Upper lobe of left lung (tissue), 6 donors: ENCODE results near the gene THAP6. TPM values are rescaled to one million over a fixed set of nuclear protein-coding genes. Genes with fewer than 3 reads are reported as not detected.

ENCODE experiments used
- ATAC-seq, 2 donors: fragments of 200-7000 bp; cut with Tn5 transposase; one replicate each; pipeline ENCODE4 v1.9.1; 2022; ENCODE audit warnings: mild to moderate bottlenecking in 2 of 2, moderate library complexity in 2 of 2; ENCODE audit not compliant: low FRiP score in 2 of 2
- DNase-seq, 2 donors: peaks; one replicate each; pipeline ENCODE4 v3.0.0-alpha.2; 2019 to 2020
- H3K27ac ChIP-seq, 4 donors: fragments of 200-600 bp; sonication (generic); one replicate each; pipeline ENCODE4 v1.5.1; 2016 to 2019
- H3K27me3 ChIP-seq, 4 donors: fragments of 200-600 bp; sonication (generic); one replicate each; pipeline ENCODE4 v1.5.1; 2017 to 2019
- H3K36me3 ChIP-seq, 4 donors: fragments of 200-600 bp; sonication (generic); one replicate each; pipeline ENCODE4 v1.5.1; 2016 to 2019
- H3K4me1 ChIP-seq, 4 donors: fragments of 200-600 bp; sonication (generic); one replicate each; pipeline ENCODE4 v1.5.1; 2018 to 2019
- H3K4me3 ChIP-seq, 4 donors: fragments of 200-600 bp; sonication (generic); one replicate each; pipeline ENCODE4 v1.5.1; 2017 to 2019; ENCODE audit warnings: mild to moderate bottlenecking in 2 of 4, moderate library complexity in 1 of 4
- H3K9me3 ChIP-seq, 4 donors: fragments of 200-600 bp; sonication (generic); one replicate each; pipeline ENCODE4 v1.5.1; 2018 to 2019
- CTCF ChIP-seq, 6 experiments: fragments of 450-650 bp in 4 of 6; fragments of 200-600 bp in 2 of 6; sonication (generic) in 2 of 6; IDR thresholded peaks; one replicate each; pipeline ENCODE4 v1.5.1; 2016 to 2019; ENCODE audit warnings: antibody characterized with exemption in 6 of 6
- EP300 ChIP-seq, 4 donors: sonication (generic); formaldehyde crosslinking; IDR thresholded peaks; one replicate each; pipeline ENCODE4 v1.5.1; 2017; ENCODE audit warnings: antibody characterized with exemption in 4 of 4, control low read depth in 2 of 4
- POLR2A ChIP-seq, 4 donors: fragments of 450-650 bp; IDR thresholded peaks; one replicate each; pipeline ENCODE4 v1.5.1; 2016 to 2017; ENCODE audit warnings: antibody characterized with exemption in 4 of 4, mild to moderate bottlenecking in 2 of 4
- POLR2AphosphoS5 ChIP-seq, 2 donors: sonication (generic); formaldehyde crosslinking; IDR thresholded peaks; one replicate each; pipeline ENCODE4 v1.5.1; 2017; ENCODE audit warnings: antibody characterized with exemption in 2 of 2
- WGBS, 2 donors: methylation state at CpG; one replicate each; pipeline ENCODE4 v1.1.5; 2017 to 2018; 5-methylcytosine and 5-hydroxymethylcytosine counted together
- total RNA-seq, 6 donors: library from RNA; depleted of rRNA in 4 of 6; stranded (reverse); fragments of >200 nt in 4 of 6; gene quantifications; one replicate each; pipeline versions ENCODE4 v1.1.0 to v1.2.1, GENCODE V29; 2016 to 2021
- donor health status: DM: no; HTN: no; CAD: no; lungs with moderate emphysema.
- donor health status: DM: no; HTN: yes; CAD: no; lungs with severe emphysema.

Gene THAP6
- total RNA-seq, 6 donors from 2014 or later = 10.8 to 46.1 (median 15.1) TPM

GRCh38 chr4:75484190-75484589, 30.1 kb upstream of the THAP6 start:
- Histone ChIP-seq H3K36me3 (peaks cover 11 to 85% (median 36%) of the 10 kb centered on the region in 4 donors), H3K4me1 (no peaks in the 10 kb centered on the region), H3K27ac (no peak overlapping the region), H3K4me3 (no peak overlapping the region), H3K9me3 (no peaks in the 10 kb centered on the region), H3K27me3 (no peaks in the 10 kb centered on the region)
- no peak for DNase-seq
- 58 to 81% methylated on average over 4 of the region's 4 CpGs for WGBS, 2 donors
- TF ChIP-seq POLR2A (IDR thresholded peaks at IDR 0.05) (no peak), EP300 (IDR thresholded peaks at IDR 0.05) (no peak), CTCF (IDR thresholded peaks at IDR 0.05) (no peak), POLR2AphosphoS5 (IDR thresholded peaks at IDR 0.05) (no peak)
- ATAC-seq = no peak

- WGBS, 2 donors = 70 to 77% methylated on average over 2 of the region's 2 CpGs
- Histone ChIP-seq H3K27me3 (no peaks in the 10 kb centered on the region), H3K36me3 (peaks cover 11 to 75% (median 28%) of the 10 kb centered on the region in 4 donors), H3K9me3 (no peaks in the 10 kb centered on the region), H3K4me3 (no peak overlapping the region), H3K27ac (no peak overlapping the region), H3K4me1 (peaks cover 0 to 10% (median 0%) of the 10 kb centered on the region in 4 donors)
- no peak for ATAC-seq
- TF ChIP-seq POLR2A (IDR thresholded peaks at IDR 0.05) (no peak), EP300 (IDR thresholded peaks at IDR 0.05) (no peak), POLR2AphosphoS5 (IDR thresholded peaks at IDR 0.05) (no peak), CTCF (IDR thresholded peaks at IDR 0.05) (no peak)
- no peak for DNase-seq
These were observed 24.1 kb upstream of the THAP6 start for GRCh38 chr4:75490155-75490554.

GRCh38 chr4:75494563-75494962, 19.7 kb upstream of the THAP6 start:
- Histone ChIP-seq H3K36me3 (peaks cover 0 to 51% (median 11%) of the 10 kb centered on the region in 4 donors), H3K27ac (no peak overlapping the region), H3K9me3 (no peaks in the 10 kb centered on the region), H3K27me3 (no peaks in the 10 kb centered on the region), H3K4me1 (peaks cover 0 to 10% (median 0%) of the 10 kb centered on the region in 4 donors), H3K4me3 (no peak overlapping the region)
- no peak for TF ChIP-seq CTCF (IDR thresholded peaks at IDR 0.05)
- TF ChIP-seq POLR2AphosphoS5 (IDR thresholded peaks at IDR 0.05) = no peak
- peak in 1 of 4 donors; percentile 50 for TF ChIP-seq EP300 (IDR thresholded peaks at IDR 0.05)
- DNase-seq = no peak
- WGBS, 2 donors = 0 to 11% methylated on average over 1 of the region's 1 CpG
- peak in 1 of 2 donors; percentile 80 for ATAC-seq

GRCh38 chr4:75495476-75495875, 18.8 kb upstream of the THAP6 start:
- Histone ChIP-seq H3K9me3 (no peaks in the 10 kb centered on the region), H3K27ac (no peak overlapping the region), H3K27me3 (no peaks in the 10 kb centered on the region), H3K4me3 (no peak overlapping the region), H3K4me1 (peaks cover 0 to 10% (median 0%) of the 10 kb centered on the region in 4 donors), H3K36me3 (peaks cover 0 to 43% (median 4%) of the 10 kb centered on the region in 4 donors)
- DNase-seq = no peak
- no peak for TF ChIP-seq POLR2AphosphoS5 (IDR thresholded peaks at IDR 0.05)
- no peak for TF ChIP-seq EP300 (IDR thresholded peaks at IDR 0.05)
- no peak for TF ChIP-seq POLR2A (IDR thresholded peaks at IDR 0.05)
- no peak for TF ChIP-seq CTCF (IDR thresholded peaks at IDR 0.05)
- ATAC-seq = no peak
- WGBS, 2 donors = 84 to 87% methylated on average over 2 of the region's 2 CpGs

- WGBS, 2 donors = 97% methylated on average over 2 of the region's 2 CpGs
- no peaks in the 10 kb centered on the region for H3K9me3 ChIP-seq
- no peak for ATAC-seq
- TF ChIP-seq CTCF (IDR thresholded peaks at IDR 0.05) (no peak), POLR2A (IDR thresholded peaks at IDR 0.05) (no peak), POLR2AphosphoS5 (IDR thresholded peaks at IDR 0.05) (no peak), EP300 (IDR thresholded peaks at IDR 0.05) (no peak)
- DNase-seq = no peak
- peaks cover 0 to 10% (median 0%) of the 10 kb centered on the region in 4 donors for H3K4me1 ChIP-seq
- H3K36me3 ChIP-seq = peaks cover 0 to 42% (median 4%) of the 10 kb centered on the region in 4 donors
- H3K4me3 ChIP-seq = no peak overlapping the region
- H3K27ac ChIP-seq = no peak overlapping the region
- no peaks in the 10 kb centered on the region for H3K27me3 ChIP-seq
These were observed 17.9 kb upstream of the THAP6 start for GRCh38 chr4:75496406-75496805.
